LNCaP clone FGC (cell line): Measurements from ENCODE around the gene FAAP20.

ENCODE experiments used
- DNase-seq: peaks from one replicate; pipeline ENCODE4 v3.0.0-alpha.2; 2011; ENCODE audit warnings: low read depth
- H3K4me3 ChIP-seq: 2 replicates; pipeline ENCODE4 v1.5.1; 2011; ENCODE audit warnings: mild to moderate bottlenecking, low read depth, low read length, control low read depth
- TF ChIP-seq, protein P1 (sequence below): IDR thresholded peaks from 2 replicates; pipeline ENCODE4 v1.5.1; 2012; ENCODE audit warnings: mild to moderate bottlenecking; ENCODE audit not compliant: control insufficient read depth, insufficient read depth; ENCODE audit errors: extremely low read depth

Gene FAAP20

DNA sequence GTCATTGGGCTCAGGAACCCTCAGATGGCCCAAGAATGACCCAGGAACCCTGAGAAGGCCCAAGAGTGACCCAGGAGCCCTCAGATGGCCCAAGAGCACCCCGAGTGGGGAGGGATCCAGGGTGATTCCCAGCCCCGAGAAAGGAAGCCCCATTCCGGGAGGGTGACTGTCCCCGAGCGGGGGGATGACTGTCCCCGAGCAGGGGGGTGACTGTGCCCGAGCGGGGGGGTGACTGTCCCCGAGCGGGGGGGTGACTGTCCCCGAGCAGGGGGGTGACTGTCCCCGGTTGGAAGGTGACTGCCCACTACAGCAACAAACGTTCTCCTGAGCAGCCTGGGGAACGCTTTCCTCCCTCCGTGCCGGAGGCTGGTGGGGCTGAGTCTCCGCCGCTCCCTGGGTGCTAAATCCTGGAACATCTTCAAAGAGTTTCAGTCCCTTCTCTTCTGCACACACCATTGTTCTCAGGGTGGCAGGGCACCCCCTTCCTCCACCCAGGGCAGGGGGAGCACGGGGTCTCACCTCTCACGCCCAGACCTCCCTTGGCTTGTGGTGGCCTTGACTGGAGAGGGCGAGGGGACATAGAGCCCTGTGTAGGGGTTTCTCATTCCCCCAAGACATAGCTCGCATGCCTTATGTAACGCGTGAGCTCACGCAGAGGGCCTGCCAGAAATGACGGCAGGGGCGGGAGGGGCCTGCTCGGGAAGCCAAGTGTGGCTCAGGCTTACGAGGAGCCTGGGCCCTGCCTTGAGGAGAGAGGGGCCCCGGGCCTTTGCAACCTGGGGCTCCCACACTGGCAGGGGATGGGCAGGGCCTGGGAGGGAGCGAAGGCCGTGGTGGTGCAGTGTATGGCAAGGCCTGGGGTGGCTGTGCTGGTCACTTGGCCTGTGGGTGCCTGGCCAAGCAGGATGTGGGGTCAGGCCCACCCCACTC lies 19.3 kb upstream of the FAAP20 start:
- DNase-seq: no peak
- TF ChIP-seq, protein P1, sequence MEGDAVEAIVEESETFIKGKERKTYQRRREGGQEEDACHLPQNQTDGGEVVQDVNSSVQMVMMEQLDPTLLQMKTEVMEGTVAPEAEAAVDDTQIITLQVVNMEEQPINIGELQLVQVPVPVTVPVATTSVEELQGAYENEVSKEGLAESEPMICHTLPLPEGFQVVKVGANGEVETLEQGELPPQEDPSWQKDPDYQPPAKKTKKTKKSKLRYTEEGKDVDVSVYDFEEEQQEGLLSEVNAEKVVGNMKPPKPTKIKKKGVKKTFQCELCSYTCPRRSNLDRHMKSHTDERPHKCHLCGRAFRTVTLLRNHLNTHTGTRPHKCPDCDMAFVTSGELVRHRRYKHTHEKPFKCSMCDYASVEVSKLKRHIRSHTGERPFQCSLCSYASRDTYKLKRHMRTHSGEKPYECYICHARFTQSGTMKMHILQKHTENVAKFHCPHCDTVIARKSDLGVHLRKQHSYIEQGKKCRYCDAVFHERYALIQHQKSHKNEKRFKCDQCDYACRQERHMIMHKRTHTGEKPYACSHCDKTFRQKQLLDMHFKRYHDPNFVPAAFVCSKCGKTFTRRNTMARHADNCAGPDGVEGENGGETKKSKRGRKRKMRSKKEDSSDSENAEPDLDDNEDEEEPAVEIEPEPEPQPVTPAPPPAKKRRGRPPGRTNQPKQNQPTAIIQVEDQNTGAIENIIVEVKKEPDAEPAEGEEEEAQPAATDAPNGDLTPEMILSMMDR: no peak
- no peak overlapping the region for H3K4me3 ChIP-seq

DNA sequence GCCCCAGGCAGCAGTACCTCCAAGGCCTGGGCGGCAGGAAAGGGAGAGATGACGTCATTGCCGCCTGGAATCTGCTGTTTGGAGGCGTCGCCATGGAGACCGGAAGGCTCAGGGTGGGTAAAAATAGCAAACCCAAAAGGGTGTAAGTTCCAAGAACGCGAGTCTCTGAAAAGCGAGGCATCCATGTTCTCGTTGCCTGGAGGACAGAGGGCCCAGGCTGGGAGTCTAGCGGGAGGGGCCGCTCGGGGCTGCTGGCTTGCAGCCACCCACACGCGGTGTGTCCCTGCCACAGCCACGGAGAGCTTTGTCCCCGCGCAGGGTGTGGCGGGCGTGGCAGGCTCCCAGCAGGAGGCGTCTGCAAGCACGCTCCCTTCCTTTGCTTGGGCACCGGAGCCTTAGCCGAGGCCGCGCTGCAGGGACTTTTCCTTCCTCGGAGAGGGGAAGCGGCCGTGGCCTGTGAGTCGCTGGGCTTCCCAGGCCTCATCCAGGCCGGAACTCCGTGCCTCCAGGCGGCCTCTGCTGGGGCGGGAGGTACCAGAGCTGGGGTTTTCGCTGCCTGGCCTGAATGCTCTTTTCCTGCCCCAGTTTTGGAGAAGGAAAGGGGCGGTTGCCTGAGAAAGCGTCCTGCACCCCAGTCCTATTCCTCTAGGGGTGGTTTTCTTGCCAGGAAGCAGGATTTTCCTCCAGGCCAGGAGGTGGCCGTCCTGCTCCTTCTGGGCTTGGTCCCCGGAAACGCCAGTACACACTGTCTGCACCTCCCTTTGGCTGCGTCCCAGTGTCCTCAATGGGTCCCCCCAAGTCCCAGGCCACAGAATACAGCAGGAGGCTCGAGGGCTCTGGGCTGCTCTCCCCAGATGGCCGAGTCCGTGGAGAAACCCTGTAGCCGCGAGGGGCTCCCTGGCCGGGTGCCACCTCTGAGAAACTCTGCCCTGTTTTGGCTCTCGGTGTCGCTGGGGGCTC lies 18.2 kb upstream of the FAAP20 start:
- H3K4me3 ChIP-seq: no peak overlapping the region
- TF ChIP-seq, protein P1: no peak
- DNase-seq: no peak

DNA sequence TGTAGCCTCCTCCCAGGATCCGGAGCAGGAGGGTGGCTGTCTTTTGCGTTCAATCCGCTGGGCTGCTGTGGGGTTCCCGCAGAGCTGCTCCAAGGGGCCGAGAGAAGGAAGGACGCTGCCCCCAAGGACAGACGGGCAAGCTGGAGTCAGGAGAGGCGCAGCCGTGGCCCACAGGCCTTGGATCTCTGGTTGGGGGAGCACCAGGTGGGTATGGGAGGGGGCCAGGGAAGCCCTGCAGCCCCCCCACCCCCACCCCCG lies 17.6 kb upstream of the FAAP20 start:
- no peak for DNase-seq
- no peak overlapping the region for H3K4me3 ChIP-seq
- TF ChIP-seq, protein P1: no peak

DNA sequence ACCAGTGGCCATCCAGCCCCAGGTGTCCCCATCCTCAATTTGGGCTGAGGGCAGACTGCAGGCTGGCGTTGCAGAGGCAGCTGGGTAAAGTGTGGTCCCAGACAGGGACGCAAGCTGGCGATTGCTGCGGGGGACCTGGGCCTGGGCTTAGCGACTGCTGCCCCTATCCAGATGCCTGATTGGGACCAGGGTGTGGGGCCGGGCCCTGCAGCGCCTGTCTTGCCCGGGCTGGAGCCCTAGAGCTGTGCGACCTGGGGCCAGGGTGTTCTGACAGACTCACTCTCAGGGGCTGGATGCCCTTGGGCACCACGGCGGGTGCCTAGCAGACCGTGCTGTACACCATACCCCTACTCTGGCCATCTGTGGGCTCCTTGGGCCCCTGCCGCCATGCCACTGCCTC lies 16.2 kb upstream of the FAAP20 start:
- H3K4me3 ChIP-seq: no peak overlapping the region
- TF ChIP-seq, protein P1: no peak
- DNase-seq: no peak

DNA sequence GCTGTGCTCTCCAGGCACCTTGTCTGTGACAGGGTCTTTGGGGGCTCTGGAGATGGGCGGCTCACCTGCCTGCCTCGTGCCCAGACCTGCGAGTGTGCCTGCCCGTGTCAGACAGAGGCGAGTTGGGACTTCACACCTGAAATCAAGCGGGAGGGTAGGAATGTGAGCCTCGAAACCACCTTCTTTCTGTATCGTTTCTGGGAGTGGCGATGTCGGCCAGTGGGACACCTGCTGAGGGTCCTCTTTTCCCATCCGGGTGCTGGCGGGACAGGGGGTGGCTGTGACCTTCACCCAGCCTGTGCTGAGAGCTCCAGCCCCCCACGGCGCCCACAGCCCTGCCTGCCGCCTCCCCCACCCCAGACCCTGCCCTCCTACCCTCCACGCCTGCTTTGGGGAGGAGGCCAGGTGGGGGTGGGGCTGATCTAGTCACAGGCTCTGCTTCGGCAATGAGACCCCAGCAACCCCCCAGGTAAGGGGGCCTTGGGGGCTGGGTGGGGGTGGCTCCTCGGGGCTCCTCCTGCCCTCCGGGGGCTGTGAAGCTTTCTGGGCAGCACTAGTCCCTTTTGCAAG lies 15.6 kb upstream of the FAAP20 start:
- no peak overlapping the region for H3K4me3 ChIP-seq
- TF ChIP-seq, protein P1: no peak
- DNase-seq: no peak

DNA sequence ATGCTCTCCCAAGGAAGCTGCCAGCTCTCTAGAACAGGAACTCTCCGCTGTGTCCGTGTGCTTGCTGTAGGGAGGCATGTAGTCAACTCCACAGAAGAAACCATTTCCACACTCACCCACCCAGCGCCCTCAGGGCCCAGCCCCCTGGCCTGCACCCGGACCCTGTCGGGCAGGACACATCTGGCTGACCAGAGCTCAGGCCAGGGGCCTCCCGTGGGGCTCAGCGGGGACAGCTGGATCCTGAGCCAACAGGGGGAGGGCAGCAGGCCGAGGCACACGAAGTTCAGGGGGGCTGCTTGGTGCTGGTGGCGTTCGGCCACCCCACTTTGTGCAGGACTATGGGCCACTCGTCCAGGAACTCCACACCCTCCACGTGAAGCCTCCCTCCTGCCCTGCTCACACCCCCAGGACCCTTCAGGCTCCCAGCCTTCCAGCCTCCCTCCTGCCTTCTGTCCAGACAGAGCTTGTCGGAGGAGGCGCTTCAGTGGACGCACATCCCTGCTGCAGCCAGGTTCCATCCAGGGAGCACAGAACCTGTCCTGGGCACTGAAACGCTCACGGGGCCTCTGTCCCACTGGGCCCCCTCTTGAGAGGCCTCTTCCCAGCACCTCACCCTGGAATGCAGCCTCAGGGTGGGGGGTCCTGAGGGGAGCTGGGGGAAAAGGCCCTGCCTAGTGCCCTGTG lies 15.0 kb upstream of the FAAP20 start:
- no peak overlapping the region for H3K4me3 ChIP-seq
- no peak for DNase-seq
- TF ChIP-seq, protein P1: no peak
